Measurements from ENCODE around the gene IL34. TPM values are rescaled to one million over a fixed set of nuclear protein-coding genes. Genes with fewer than 3 reads are reported as not detected.

Gene IL34
- total and polyA plus RNA-seq, 2 of the 13 experiments (the other 11 are each of a cell fraction or from before 2014, with no cell fraction given), result 1.2 to 1.3 TPM

DNA sequence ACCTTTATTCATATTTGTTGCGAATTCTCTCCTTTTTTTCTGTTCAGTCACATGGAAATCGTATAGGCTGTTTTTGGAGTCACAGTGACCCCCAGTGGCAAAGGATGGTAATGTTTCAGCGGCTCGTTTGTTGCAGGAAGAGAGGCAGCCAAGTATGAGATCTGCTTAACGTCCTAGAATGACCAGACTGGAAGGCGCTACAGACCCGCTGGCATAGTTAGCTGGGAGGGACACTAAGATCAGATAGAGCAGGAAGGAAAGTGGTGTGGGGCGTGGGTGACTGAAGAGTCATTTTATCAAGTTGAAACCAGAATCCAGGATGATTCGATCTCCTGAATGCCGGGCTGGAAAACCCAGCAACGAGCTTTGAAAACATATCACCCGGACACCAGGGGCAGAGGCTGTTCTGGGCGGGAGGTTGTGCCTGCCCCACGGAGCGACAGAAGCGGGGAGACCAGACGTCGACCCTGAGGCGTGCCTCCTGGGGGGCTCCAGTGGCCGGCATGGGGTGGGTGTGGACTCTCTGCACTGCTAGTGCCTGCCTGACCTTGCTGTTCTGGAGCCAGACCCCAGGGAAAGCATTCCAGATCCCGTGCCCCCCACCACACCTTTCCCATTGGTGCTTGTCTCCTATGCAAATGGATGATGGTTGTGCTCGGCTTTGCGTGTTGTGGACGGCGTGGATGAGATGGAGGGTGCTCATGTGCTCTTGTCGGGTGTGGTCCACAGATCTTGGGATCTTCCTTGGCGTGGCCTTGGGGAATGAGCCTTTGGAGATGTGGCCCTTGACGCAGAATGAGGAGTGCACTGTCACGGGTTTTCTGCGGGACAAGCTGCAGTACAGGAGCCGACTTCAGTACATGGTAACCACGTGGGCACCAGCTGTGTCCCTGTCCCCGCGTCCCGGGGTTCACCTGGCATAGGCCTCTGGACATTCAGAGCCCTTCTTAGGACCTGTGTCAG, 7.7 kb downstream of the IL34 start (continued):
- TF ChIP-seq, protein P1, sequence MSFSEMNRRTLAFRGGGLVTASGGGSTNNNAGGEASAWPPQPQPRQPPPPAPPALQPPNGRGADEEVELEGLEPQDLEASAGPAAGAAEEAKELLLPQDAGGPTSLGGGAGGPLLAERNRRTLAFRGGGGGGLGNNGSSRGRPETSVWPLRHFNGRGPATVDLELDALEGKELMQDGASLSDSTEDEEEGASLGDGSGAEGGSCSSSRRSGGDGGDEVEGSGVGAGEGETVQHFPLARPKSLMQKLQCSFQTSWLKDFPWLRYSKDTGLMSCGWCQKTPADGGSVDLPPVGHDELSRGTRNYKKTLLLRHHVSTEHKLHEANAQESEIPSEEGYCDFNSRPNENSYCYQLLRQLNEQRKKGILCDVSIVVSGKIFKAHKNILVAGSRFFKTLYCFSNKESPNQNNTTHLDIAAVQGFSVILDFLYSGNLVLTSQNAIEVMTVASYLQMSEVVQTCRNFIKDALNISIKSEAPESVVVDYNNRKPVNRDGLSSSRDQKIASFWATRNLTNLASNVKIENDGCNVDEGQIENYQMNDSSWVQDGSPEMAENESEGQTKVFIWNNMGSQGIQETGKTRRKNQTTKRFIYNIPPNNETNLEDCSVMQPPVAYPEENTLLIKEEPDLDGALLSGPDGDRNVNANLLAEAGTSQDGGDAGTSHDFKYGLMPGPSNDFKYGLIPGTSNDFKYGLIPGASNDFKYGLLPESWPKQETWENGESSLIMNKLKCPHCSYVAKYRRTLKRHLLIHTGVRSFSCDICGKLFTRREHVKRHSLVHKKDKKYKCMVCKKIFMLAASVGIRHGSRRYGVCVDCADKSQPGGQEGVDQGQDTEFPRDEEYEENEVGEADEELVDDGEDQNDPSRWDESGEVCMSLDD (CRISPR knock-in tag; IDR thresholded peaks at IDR 0.05; ENCODE audit: borderline replicate concordance), result no peak
- TF ChIP-seq ZNF547 (CRISPR knock-in tag; IDR thresholded peaks at IDR 0.05) (peak; percentile 64; the same call in 1 of the 2 replicates), ATF7 (IDR thresholded peaks at IDR 0.05) (no peak), ATF7 (CRISPR knock-in tag; IDR thresholded peaks at IDR 0.05) (0 out of 2 replicates have a peak, but pooled peaks have one; percentile 56), ATRX (CRISPR knock-in tag; IDR thresholded peaks at IDR 0.05; ENCODE audit: borderline replicate concordance) (no peak), HNF4G (IDR thresholded peaks at IDR 0.05; ENCODE audit: borderline replicate concordance, low read depth, low read length) (no peak), HNF4G (CRISPR knock-in tag; IDR thresholded peaks at IDR 0.05; ENCODE audit: borderline replicate concordance, low read depth) (no peak), ZNF431 (CRISPR knock-in tag; IDR thresholded peaks at IDR 0.05; ENCODE audit: borderline replicate concordance, low read depth) (0 out of 2 replicates have a peak, but pooled peaks have one; percentile 25), MIER3 (CRISPR knock-in tag; IDR thresholded peaks at IDR 0.05; ENCODE audit: borderline replicate concordance) (peak; percentile 80; the same call in 1 of the 2 replicates), CEBPG (CRISPR knock-in tag; IDR thresholded peaks at IDR 0.05) (peak; percentile 38; the same call in 1 of the 2 replicates), ZBTB39 (CRISPR knock-in tag; IDR thresholded peaks at IDR 0.05) (0 out of 2 replicates have a peak, but pooled peaks have one; percentile 34), MAZ (IDR thresholded peaks at IDR 0.05; ENCODE audit: borderline replicate concordance, low read depth, low read length) (no peak), MAZ (CRISPR knock-in tag; IDR thresholded peaks at IDR 0.05; ENCODE audit: low read depth) (0 out of 2 replicates have a peak, but pooled peaks have one; percentile 21), HNF1B (CRISPR knock-in tag; IDR thresholded peaks at IDR 0.05) (no peak), TBP (CRISPR knock-in tag; IDR thresholded peaks at IDR 0.05) (no peak), THAP9 (CRISPR knock-in tag; IDR thresholded peaks at IDR 0.05; ENCODE audit: borderline replicate concordance) (peak; percentile 19; the same call in 1 of the 2 replicates), CC2D1A (CRISPR knock-in tag; IDR thresholded peaks at IDR 0.05) (no peak), CBX2 (IDR thresholded peaks at IDR 0.05; ENCODE audit: low read depth, low read length) (no peak), CBX2 (CRISPR knock-in tag; IDR thresholded peaks at IDR 0.05; ENCODE audit: low read depth) (no peak)
